Forelimb muscle (tissue), 1 donor: ENCODE results near the gene IFNAR2. TPM values are rescaled to one million over a fixed set of nuclear protein-coding genes. Genes with fewer than 3 reads are reported as not detected.

Experiments used
- DNase-seq: peaks from one replicate; pipeline ENCODE4 v3.0.0-alpha.2; 2013; ENCODE audit warnings: low read depth
- polyA plus RNA-seq: library from polyadenylated mRNA; unstranded; fragments of 120-200 nt; gene quantifications from one replicate; pipeline ENCODE4 v1.2.1, GENCODE V29; 2013; ENCODE audit not compliant: insufficient read length

IFNAR2 gene
- 10.0 TPM for polyA plus RNA-seq

DNA sequence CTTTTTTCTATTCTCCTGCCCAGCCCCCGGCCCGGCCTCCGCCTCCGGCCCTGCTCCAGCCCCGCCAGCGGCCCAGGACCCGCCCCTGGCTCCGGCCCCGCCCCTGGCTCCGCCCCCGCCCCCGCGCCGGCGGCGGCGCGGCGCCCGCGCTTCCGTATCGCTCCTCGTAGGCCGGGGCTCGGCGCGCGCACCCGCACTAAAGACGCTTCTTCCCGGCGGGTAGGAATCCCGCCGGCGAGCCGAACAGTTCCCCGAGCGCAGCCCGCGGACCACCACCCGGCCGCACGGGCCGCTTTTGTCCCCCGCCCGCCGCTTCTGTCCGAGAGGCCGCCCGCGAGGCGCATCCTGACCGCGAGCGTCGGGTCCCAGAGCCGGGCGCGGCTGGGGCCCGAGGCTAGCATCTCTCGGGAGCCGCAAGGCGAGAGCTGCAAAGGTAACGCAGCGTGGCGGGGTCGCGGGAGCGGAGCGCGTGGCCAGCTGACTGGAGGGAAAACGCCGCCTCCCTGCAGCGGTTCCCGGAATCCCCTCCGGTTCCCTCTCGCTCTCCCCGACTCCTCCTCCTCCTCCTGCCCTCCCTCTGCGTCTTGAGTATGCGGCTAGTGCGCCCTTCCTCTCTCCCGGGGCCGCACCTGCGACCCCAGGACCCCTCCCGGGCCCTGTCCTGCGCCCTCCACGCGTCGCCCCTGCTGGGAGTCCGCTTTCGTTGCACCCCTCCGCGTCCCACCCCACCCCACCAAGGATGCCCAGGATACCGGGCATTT, at the start of gene IFNAR2:
TSS of gene IFNAR2 (plus strand) at position 155 of the 761 bp plus-strand sequence. CDS start 11,985 bp downstream, outside the sequence.
- no peak for DNase-seq

DNA sequence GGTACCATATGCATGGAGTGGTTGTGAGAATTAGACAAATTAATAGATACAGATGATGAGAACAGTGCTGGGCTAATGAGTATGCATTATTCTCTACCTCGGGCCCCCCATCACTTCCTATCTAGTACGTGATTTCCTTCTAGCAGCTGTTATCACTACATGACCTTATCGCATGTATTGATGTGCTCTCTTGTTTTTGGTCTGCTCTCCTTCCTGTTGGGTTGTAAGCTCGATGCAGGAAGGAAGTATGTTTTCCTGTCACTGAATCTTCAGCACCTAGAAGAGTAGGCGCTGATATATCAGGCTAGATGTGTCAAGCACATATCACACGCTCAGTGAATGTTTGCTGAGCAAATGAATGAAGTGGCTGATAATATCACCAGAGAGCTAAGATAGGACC, 43.9 kb upstream of the IFNAR2 start:
- DNase-seq: no peak

DNA sequence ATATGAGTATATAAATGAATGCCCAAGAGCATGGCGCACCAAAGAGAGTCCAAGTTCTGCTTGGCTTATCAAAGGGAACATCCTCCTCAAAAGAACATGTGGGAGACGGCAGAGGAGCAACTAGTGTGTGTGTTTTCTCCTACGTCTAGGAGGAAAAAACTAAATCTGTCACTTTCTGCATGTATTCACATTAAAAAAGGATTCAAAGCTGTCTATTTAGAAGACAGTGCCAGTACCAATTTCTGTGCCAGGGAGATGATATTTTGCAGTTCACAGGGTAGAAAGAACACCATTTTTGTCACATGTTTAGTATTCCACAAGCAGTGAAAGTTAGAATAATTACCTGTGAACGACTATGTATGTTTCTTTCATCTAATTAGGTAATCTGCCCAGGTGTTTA, 42.5 kb upstream of the IFNAR2 start:
- DNase-seq: no peak

DNA sequence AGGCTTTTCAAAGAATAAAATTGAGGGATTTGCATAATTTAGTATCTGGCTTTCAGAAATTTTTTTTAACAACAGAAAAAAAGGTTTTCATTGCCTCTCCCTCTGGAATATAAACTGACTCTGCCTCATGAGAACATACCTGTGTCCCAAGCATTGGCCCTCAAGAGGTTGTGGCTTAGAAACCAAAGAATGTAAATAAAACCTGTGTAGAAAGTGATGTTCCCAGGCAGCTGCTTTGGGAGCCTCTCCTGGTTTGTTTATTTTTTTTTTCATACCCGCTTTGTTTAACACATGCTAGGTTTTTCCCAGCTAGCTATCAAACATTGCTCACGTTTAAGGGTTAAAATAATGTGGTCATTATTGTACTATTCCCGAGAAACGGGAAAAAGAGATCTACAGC, 40.5 kb upstream of the IFNAR2 start:
- no peak for DNase-seq

DNA sequence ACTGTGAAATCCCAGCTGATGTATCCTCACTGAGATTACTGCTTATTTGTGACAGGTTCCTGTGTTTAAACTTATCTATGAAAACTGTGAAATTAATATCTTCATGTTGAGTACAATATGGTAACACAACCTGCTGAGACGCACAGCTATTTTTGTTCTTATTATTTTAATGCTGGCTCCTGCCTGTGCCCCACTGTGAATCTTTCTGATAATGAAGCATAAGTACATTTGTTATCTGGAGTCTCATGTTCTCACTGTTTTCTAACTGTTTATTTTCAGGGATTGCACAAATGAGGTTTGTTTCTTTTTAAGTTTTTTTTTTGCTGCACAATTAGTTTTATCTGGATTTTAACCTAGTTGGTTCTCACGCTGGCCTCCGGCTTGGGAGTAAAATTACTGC, 39.9 kb upstream of the IFNAR2 start:
- DNase-seq: no peak

DNA sequence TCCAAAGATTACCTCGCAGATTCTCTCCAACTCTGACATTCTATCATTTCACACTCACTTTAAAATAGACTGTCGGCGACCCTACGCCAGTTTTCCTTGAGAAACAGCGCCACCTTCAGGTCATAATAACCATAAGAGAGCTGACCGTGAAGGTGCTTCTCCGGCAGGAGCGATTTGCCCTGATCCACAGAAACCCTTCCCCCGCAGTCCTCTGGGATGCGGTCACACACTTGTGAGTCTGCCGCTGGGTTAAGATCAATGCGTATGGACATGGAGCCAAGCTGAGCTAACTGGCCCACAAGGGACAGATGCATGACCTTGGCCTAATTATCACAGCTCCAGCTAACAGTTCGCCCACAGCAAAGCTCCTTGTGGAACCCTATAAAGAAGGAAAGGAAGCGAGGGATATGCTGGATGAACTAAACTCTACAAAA, 32.8 kb upstream of the IFNAR2 start:
- peak; percentile 57 for DNase-seq

DNA sequence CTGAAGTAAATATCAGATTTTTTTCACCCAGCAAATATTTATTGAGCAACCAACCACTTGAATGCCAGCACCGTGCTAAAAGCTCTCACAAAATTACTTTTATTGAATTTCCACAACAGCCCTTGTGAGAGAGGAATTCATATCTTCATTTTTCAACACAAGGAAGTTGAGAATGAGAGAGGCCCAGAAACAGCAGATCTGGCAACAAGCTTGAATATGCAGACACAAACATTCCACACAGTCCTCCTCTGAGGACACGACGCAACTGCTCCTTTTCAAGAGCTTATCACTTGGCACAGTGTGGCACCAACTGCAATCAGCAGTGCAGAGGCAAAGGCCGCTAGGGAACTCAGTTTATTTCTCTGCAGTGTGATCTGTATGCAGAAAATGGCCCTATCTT, 32.2 kb upstream of the IFNAR2 start:
- no peak for DNase-seq

DNA sequence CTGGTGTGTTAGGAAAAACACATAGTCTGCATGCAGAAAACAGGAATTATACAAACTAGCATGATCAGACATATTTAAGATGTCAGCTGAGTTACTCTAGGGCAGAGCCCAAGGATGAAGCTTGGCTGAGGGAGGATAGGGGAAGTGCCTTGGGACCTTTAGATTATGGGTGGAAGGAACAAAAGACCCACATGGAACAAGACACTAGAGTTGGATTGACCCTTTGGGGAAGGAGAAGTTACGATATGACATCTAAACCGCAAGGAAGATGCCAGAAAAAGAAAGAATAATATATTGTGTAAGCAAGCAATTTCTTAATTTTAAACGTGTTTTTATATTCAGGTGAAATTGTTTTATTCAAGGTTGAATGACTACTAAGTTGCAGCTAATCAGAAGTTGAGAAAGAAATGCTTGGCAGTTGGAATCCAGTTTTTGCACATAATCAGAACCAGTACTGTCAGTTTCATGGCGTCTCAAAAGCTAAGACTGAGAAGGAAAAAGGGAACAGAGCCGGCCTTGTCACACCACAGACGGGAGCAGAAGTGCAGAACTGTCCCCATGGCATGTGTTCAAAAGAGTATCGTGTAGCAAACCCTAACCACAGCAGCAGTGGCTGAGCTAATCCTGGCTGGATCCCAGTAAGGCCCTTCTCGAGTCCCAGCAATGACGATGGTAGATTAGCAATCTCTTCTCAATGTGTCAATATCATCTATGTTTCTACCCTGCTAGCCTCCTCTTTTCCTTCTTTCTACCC, 31.2 kb upstream of the IFNAR2 start:
- DNase-seq: no peak

DNA sequence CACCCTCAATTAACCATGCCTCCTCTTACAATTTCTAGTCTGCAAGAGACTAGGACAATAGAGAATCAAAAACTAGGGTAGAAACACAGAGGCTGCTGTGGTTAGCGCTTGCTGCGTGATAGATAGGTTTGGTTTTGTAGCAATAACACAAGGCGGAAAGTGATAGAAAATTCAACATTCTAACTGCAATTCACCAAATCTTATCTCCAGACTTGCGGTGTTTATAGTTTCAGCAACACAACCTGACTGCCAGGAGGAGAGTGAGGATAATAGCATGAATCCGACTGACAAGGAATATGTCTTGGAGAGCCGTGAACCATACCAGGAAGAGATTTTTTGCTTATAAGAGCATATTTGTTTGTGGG, 30.7 kb upstream of the IFNAR2 start:
- DNase-seq: no peak

DNA sequence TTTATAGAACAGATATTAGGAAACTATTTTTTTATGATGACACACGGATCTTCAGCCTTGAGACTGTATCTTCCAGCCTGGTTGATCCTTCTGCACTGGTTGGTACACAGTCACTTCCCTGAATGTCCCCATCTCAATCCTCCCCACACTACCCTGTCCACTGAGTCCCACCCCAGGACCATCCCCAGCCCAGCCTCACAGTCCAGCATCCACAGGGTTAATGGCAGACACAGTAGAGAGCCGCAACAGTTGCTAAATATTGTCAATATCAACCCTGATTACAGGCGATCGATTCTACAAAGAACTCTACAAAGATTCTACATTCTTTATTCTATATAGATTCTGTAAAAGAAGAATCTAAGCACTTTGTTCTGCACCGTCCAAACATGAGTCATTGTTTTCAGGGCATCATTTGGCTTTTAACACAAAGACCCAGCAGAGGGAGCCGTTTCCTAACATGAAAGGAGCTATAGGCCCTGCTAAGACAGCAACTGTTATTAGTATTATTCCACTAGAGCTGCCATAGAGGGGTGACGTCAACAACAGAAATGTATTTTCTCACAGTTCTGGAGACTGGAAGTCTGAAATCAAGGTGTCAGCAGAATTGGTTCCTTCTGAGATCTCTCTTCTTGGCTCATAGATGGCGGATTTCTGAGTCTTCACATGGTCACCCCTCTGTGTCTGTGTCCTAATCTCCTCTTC, 30.1 kb upstream of the IFNAR2 start:
- peak; percentile 94 for DNase-seq

DNA sequence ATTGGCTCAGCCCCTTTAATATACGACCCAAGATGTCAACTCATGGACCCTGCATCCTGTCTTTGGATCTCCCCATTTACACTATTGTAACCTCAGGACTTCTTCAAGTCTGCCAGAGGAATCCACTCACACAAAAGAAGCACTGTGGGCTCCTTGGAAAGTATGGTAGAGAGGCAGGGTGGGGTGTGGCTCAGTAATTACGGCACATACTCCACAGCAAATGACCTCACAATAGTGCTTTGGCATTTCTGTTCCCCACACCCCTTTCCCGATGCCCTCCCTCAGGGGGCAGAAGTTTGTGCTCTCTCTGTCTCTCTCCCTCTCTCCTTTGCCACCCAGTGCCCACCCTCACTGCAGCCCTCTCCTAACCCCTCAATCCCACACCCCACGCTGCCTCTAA, 27.8 kb upstream of the IFNAR2 start:
- DNase-seq: no peak

DNA sequence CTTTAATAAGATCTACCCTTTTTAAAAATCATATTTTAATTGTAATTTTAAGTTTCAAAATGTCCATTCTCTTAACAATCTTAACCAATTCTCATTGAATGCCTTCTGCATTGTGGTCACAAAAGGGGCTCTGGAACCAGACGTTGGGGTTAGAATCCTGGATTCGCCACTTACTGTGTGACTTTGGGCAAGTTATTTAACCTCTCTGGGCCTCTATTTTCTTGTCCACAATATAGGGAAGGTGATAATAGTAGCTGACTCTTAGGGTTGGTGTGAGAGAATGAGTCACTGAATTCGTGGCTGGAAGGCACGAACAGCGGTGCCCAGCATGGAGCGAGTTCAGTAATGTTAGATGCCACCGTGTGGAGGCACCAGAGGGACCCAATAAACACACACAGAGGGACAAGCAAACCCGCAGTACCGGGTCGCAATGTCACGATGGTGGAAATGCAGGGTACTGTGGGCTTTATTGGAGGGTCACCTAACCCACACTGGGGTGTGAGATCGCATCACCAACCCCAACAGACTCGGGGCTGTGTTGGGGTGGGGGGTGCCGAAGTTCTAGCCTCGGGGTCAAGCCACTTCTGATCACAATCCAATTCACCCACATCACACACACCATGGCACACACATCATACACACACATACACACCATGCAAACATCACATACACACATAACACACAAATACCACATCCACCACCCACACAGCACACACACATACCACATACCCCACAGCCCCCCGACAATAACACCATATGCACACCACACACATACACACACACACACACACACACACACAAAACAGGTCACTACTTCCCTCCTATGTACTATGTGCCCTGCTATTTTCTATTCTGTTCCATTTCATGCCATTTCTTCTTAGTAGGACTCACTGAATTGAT, 27.0 kb upstream of the IFNAR2 start:
- no peak for DNase-seq

DNA sequence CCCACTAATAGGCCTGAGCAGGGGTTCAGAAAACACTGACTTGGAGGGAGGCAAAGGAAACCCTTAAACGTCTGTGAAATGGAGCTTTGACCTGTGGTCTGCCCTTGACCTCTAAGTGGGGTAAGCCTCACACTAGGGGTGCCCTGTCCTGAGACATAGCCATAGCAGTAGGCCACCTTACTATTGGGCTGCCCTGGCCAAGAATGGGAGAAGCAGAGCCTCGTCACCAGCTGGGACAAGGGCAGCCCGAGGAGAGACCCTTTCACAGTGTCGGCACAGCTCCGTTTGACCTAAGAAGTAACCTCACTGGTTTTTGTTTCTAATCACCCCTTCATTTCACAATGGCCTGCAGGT, 26.4 kb upstream of the IFNAR2 start:
- DNase-seq: no peak

DNA sequence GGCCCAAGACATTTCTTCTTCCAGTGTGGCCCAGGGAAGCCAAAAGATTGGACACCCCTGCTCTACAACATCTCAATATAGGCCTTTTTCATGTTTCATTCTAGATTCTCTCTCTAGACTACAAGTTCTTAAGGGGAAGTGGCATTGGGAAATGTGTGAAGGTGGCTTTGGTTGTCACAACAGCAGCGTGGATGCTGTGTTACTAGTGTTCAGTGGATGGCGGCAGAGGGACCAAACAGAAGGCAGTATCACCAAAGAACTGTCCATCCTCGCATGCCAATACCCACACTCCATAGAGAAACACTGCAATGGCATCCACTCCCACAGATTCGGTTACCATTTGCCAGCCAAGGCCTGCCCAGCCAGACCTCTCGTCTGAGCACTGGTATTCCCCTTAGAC, 24.3 kb upstream of the IFNAR2 start:
- DNase-seq: no peak

DNA sequence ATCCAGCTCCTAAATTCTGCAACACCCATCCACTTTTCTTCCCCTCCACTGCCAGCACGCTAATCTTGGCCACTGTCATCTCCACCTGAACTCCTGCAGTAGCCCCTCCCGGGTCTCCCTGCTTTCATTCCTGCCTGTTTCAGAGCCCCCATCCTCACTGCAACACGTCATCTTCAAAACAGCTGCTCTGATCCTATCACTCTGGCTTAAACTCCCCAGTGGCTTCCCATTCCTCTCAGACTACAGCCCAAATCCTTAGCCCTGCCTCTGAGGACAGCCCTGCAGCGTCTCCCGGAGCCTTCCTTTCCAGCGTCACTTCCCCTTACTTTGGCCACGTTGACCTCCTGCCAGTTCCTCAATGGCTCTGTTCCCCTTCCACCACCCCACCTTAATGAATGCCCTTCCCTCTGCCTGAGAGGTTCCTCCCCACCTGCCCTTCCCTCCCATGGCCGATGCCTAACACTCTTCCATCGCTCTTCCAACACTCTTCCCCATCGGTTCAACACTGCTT, 22.9 kb upstream of the IFNAR2 start:
- no peak for DNase-seq

DNA sequence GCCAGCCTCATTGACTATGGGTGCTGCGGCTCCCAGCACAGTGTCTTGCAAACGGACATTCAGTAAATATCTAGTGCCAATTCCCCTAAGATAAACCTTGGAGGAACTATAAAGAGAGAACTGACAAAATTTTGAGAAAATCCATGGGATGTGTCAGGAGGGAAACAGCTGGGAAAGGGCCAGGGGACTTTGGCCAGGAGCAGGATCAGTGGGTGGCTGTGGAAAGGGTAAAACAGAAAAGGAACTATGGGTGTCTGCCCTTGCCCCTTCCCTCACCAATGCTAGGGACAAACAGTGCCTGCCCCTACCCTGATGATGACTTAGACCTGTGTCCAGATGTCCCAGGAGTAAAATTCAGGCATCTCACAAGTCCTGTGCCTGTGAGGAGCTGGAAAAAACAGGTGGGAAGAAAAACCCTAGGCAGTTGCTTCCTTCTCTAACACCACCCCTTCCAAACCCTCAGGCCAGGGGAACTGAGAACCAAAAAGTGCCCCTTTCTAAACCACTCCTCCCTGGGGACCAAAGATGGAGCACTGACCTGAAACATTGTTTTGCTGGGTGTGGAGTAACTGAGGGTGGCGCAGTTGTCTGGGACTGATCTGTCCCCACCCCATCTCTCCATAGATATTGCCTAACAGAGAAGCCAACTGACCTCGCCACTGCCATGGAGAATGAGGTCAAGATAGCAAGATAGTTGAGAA, 22.1 kb upstream of the IFNAR2 start:
- DNase-seq: no peak

DNA sequence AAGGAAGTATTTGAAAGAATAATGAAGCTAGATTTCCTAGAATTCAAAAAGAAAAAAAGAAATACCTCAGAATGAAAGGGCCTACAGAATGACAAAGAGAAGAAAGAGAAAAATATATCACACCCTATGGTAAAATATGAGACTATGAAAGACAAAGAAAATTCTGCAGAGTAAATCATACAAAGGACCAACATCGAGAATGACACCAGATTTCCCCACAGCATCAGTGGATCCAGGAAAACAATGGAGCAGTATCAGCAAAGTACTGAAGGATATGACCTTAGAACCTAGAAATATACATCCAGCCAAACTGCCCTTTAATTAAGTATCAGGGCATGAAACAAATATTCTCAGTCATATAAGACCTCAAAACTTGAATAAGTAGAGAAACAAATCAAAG, 21.2 kb upstream of the IFNAR2 start:
- no peak for DNase-seq

DNA sequence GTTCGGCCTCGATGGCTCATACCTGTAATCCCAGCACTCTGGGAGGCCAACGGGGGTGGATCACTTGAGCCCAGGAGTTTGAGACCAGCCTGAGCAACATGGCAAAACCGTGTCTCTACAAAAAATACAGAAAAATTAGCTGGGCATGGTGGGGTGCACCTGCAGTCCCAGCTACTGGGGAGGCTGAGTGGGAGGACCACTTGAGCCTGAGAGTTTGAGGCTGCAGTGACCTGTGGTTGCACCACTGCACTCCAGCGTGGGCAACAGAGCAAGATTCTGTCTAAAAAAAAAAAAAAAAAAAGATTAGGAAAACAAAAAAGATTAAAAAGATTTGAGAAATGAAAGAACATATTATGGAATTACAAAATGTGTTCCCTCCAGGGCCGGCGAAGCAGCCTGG, 18.4 kb upstream of the IFNAR2 start:
- no peak for DNase-seq

DNA sequence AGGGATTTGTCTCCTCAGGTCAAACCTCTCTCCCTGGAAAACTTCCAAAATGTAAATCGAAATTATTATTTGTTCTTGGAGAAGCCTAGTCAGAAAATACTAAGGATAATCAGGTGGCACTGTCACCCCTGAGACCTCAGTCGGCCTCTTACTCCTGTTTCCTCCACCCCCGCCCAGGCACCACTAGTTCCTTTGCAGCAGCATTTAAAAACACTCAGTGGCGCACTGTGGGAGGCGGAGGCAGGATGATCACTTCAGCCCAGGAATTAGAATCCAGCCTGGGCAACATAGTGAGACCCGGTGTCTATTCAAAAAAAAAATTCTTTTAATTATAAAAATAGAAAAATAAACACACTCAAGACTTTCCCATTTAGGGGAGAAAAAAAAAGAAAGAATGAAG, 18.0 kb upstream of the IFNAR2 start:
- no peak for DNase-seq

DNA sequence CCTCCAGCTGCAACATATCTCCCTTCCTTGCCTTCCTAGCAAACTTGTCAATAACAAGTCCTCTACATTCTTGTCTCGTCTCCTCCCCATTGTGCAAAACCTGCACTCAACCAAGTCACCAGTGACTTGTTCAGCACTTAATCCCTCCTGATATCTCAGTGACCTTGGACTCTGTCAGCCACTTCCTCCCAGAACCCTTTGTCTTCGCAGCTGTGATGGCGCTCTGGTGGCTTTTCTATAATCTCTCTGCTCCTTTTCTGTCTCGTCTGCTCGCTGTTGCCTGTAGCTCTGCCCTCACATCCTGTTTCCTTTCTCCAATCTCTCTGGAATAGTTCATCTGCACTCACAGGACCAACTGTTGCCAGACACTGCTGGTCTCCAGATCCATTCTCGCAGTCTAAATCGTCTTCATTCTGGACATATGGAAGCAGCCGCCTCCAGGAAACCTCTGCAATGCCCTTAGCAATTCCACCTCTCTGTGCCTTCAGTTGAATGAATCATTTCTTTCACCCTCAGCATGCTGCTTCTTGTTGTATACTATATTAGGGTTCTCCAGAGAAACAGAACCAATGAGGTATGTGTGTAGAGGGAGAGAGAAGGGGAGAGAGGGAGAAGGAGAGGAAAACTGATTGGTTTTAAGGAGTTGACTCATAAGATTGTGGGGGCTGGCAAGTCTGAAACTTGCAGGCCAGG, 17.4 kb upstream of the IFNAR2 start:
- no peak for DNase-seq
